Hepatocyte (in vitro differentiated cells): ENCODE measurements around the gene MIPOL1.

Experiments
- CTCF ChIP-seq: fragments of 200-600 bp; sonication (generic); IDR thresholded peaks from 2 replicates; pipeline ENCODE4 v1.5.1; 2016; ENCODE audit warnings: antibody characterized with exemption, mild to moderate bottlenecking; ENCODE audit not compliant: poor library complexity
- EZH2 ChIP-seq: fragments of 200-600 bp; sonication (generic); IDR thresholded peaks from 2 replicates; pipeline ENCODE4 v1.6.1; 2016; ENCODE audit warnings: antibody characterized with exemption, mild to moderate bottlenecking, borderline replicate concordance

DNA sequence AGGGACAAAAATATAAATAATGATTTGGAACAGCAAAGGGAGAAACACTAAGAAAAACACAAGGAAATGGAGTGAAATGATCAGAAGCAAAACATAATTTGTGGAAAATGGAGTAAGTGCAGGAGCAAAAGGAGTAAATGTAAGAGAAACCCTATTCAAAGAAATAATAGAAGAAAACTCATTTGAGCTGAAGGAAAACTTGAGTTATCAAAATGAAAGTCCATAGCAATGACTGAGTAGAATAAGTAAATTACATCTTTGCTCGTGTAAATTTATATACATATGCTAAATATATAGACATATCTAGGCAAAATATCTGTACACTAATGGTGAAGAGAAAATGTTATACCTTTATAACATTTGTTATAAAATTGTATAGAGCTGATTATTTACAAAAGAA is 203.4 kb downstream of the MIPOL1 start:
- TF ChIP-seq CTCF = no peak
- no peak for TF ChIP-seq EZH2
